GM12891 (cell line): ENCODE measurements around the gene PITPNM1.
"Not testable (repeated sequence)": the region's sequence is repeated elsewhere in the genome, so short reads cannot be mapped to it uniquely, and the experiment has no call there.

ENCODE experiments used
- DNase-seq: peaks from one replicate; pipeline ENCODE4 v3.0.0; 2011; ENCODE audit warnings: low spot score; ENCODE audit not compliant: insufficient read length
- FAIRE-seq: peaks from 2 replicates; lab custom pipeline; 2011; peaks lifted over from hg19 to GRCh38; lab: Jason Lieb, UNC
- PAX5 ChIP-seq: IDR thresholded peaks from 2 replicates; pipeline ENCODE4 v1.6.1; 2011; ENCODE audit warnings: low read length, moderate library complexity, mild to moderate bottlenecking; ENCODE audit not compliant: insufficient read depth, severe bottlenecking
- POLR2A ChIP-seq: IDR thresholded peaks from 2 replicates; pipeline ENCODE4 v1.6.1; 2011; ENCODE audit warnings: low read depth, low read length, control low read depth
- POLR2AphosphoS5 ChIP-seq: IDR thresholded peaks from 2 replicates; pipeline ENCODE4 v1.6.1; 2011; ENCODE audit warnings: low read depth, low read length, control low read depth
- POU2F2 ChIP-seq: IDR thresholded peaks from 2 replicates; pipeline ENCODE4 v1.6.1; 2011; ENCODE audit warnings: low read depth, mild to moderate bottlenecking, control low read depth, low read length, moderate library complexity
- SPI1 ChIP-seq: IDR thresholded peaks from 2 replicates; pipeline ENCODE4 v1.6.1; 2011; ENCODE audit warnings: low read depth, low read length, control low read depth
- TAF1 ChIP-seq: IDR thresholded peaks from 2 replicates; pipeline ENCODE4 v1.6.1; 2011; ENCODE audit warnings: low read depth, low read length, control low read depth

The PITPNM1 gene

GRCh38 chr11:67468456-67468758, 36.8 kb downstream of the PITPNM1 start:
- FAIRE-seq: no peak
- DNase-seq: no peak
- TF ChIP-seq PAX5: no peak
- no peak for TF ChIP-seq TAF1
- no peak for TF ChIP-seq SPI1
- no peak for TF ChIP-seq POLR2AphosphoS5
- no peak for TF ChIP-seq POU2F2
- no peak for TF ChIP-seq POLR2A

GRCh38 chr11:67468056-67468455, 37.1 kb downstream of the PITPNM1 start:
- no peak for DNase-seq
- no peak for FAIRE-seq
- no peak for TF ChIP-seq POLR2A
- TF ChIP-seq PAX5: no peak
- TF ChIP-seq POLR2AphosphoS5: no peak
- TF ChIP-seq TAF1: no peak
- TF ChIP-seq SPI1: no peak
- TF ChIP-seq POU2F2: no peak

GRCh38 chr11:67466962-67467771, 38.0 kb downstream of the PITPNM1 start:
- no peak for DNase-seq
- TF ChIP-seq PAX5 (no peak), POLR2A (no peak), POLR2AphosphoS5 (no peak), POU2F2 (no peak), TAF1 (no peak)
- FAIRE-seq: no peak

DNA sequence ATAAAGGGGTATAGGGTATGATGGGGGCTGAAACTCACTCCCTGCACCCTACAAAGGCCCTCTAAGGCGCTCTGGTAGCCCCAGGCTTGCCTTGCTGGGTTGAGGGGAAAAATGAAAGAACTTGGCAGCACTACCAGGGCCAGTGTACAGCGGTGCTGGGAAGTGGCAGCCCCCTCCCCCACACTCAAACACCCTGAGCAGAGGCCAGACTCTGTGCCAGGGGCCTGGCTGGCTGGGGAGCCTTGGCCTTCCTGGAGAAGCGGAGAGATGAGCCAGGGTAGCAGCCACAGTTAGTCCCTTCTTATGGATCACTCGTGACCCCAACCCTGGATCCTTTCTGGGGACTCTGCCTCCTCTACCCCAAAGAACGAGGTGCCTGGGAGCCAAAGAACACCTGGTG, 38.8 kb downstream of the PITPNM1 start:
- no peak for DNase-seq
- TF ChIP-seq PAX5: no peak
- no peak for TF ChIP-seq TAF1
- TF ChIP-seq SPI1: no peak
- no peak for TF ChIP-seq POU2F2
- no peak for TF ChIP-seq POLR2AphosphoS5
- no peak for TF ChIP-seq POLR2A
- FAIRE-seq: no peak

- FAIRE-seq, DNase-seq: not testable (repeated sequence)
Measured at GRCh38 chr11:67465530-67465929, 39.6 kb downstream of the PITPNM1 start.

DNA sequence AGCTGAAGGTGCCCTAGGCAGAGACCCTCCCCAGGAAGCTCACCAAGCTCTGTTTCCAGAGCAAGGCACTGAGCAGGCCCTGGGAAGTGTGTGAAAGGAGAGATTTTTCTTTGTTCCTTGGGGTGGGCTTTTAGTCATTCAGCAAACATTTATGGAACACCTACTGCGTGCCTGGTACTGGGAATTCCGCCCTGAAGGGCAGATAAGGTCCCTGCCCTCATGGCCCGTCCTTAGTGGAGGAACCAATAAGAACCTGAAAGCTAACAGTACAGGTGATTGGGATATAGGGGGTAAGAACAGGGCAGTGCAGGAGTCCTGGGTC, 40.0 kb downstream of the PITPNM1 start:
- TF ChIP-seq PAX5: no peak
- TF ChIP-seq TAF1: no peak
- DNase-seq (no peak), FAIRE-seq (no peak)

GRCh38 chr11:67464411-67465188, 40.6 kb downstream of the PITPNM1 start:
- TF ChIP-seq POLR2AphosphoS5: peak; percentile 71
- no peak for TF ChIP-seq PAX5
- no peak for TF ChIP-seq SPI1
- TF ChIP-seq TAF1: peak; percentile 70
- peak; percentile 78 for TF ChIP-seq POLR2A
- peak; percentile 95 for FAIRE-seq
- peak; percentile 92 for DNase-seq

DNA sequence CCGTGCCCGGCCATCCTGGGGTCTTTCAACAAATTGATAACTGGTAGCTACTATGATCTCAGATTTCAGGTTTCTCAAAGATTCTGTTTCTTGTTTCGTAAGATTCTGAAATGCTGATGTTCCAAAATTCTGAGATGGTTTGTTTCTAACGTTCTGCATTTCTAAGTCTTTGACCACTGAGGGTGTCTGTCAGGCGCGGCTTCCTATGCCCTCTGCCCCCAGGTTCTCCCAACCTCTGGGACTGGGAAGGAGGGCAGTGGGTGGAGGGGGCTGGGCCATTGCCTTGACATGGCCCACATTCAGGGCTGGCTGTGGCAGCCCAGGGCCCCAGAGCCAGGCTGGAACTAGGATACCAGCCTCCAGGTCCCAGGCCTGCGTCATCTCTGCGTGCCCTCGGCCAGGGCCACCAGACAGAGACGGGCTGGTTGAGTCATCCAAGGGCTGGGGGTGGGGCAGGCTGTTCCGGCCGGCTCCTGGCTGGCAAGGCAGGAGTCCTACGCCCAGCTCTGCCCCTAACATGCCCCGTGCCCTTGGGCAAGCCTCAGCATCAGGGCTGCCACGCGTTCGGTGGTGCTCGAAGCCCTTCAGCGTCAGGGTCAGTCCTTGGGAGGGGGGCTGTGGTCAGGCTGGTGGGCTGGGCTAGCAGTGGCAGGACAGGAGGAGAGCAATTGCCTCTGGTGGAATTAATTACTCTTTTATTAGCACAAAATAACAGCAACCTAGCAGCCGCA, 41.3 kb downstream of the PITPNM1 start:
- FAIRE-seq (no peak), DNase-seq (no peak)
- TF ChIP-seq PAX5 (no peak), POLR2AphosphoS5 (no peak), POU2F2 (no peak), SPI1 (no peak), TAF1 (no peak), POLR2A (no peak)

DNA sequence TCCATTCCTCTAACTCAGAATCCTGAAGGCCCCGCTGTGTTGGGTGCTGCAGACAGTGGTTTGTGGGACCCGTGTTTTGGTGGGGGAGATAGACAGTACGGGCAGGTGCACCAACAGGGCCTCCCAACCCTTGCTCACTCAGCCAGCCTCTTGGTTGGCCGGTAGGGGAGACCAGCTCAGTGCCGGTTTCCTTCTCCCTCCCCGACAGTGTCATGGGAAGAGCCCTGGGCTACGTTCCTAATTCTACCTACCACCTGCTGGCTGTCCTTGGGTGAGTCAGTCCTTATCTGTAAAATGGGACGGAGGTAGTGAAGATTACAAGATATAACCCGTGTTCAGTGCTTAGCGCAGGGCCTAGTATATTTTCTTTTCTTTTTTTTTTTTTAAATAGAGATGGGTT, 42.0 kb downstream of the PITPNM1 start:
- DNase-seq (no peak), FAIRE-seq (no peak)
- no peak for TF ChIP-seq POLR2A
- no peak for TF ChIP-seq PAX5
- TF ChIP-seq POU2F2: no peak
- no peak for TF ChIP-seq SPI1
- no peak for TF ChIP-seq TAF1
- no peak for TF ChIP-seq POLR2AphosphoS5
